ENCODE results near the gene RDH13.
"Not testable (repeated sequence)": the region's sequence is repeated elsewhere in the genome, so short reads cannot be mapped to it uniquely, and the experiment has no call there.

Gene RDH13

GRCh38 chr19:55075371-55075998 is 12.5 kb upstream of the RDH13 start, which contains the start of gene EPS8L1:
Gene EPS8L1, plus strand, starts transcription at chr19:55075869. Its CDS starts 576 bp downstream, at chr19:55076445.
- DNase-seq = no peak

GRCh38 chr19:55071913-55072312 is 9.0 kb upstream of the RDH13 start:
- no peak for DNase-seq

- no peak for DNase-seq
These were observed 8.2 kb upstream of the RDH13 start for GRCh38 chr19:55071129-55071502.

- no peak for DNase-seq
These were observed 7.6 kb upstream of the RDH13 start for GRCh38 chr19:55070466-55071128.

GRCh38 chr19:55069865-55070197 is 6.9 kb upstream of the RDH13 start:
- DNase-seq = no peak

GRCh38 chr19:55068950-55069864 is 6.3 kb upstream of the RDH13 start:
- no peak for DNase-seq

GRCh38 chr19:55067869-55068268 is 4.9 kb upstream of the RDH13 start:
- no peak for DNase-seq

GRCh38 chr19:55066107-55066709 is 3.3 kb upstream of the RDH13 start:
- no peak for DNase-seq

- not testable (repeated sequence) for DNase-seq
These were observed 2.6 kb upstream of the RDH13 start for GRCh38 chr19:55065516-55065915.

- no peak for DNase-seq
These were observed 520 bp upstream of the RDH13 start for GRCh38 chr19:55063492-55063843.

GRCh38 chr19:55060287-55060686 is 2.7 kb downstream of the RDH13 start:
- not testable (repeated sequence) for DNase-seq

GRCh38 chr19:55058781-55059610 is 4.0 kb downstream of the RDH13 start:
- no peak for DNase-seq

- DNase-seq = no peak
These were observed 6.1 kb downstream of the RDH13 start for GRCh38 chr19:55056827-55057226.

- no peak for DNase-seq
These were observed 9.2 kb downstream of the RDH13 start for GRCh38 chr19:55053735-55054134.

- no peak for DNase-seq
These were observed 12.0 kb downstream of the RDH13 start for GRCh38 chr19:55050749-55051532.

GRCh38 chr19:55048446-55048845 is 14.5 kb downstream of the RDH13 start:
- no peak for DNase-seq

GRCh38 chr19:55047951-55048350 is 15.0 kb downstream of the RDH13 start:
- no peak for DNase-seq

- DNase-seq = no peak
These were observed 15.8 kb downstream of the RDH13 start for GRCh38 chr19:55046975-55047622.

- no peak for DNase-seq
These were observed 17.9 kb downstream of the RDH13 start for GRCh38 chr19:55044771-55045716.

- no peak for DNase-seq
These were observed 18.7 kb downstream of the RDH13 start for GRCh38 chr19:55044286-55044685.
